Measurements from ENCODE around the gene CBX4. TPM values are rescaled to one million over a fixed set of nuclear protein-coding genes. Genes with fewer than 3 reads are reported as not detected.
A peak's percentile ranks its signal among the peaks of the same experiment; 100 is the strongest.

CBX4 gene
- total RNA-seq, 1 experiment from 2014 or later: 3.3 TPM

GRCh38 chr17:79801156-79802038 is 37.8 kb downstream of the CBX4 start:
- H3K36me3 Mint-ChIP-seq: no peaks in the 10 kb centered on the region
- ChIA-PET CTCF (interaction anchor here (0.7 to 9.2 kb wide), 12 partner anchors 7 to 164 kb away, joined by 3 to 119 read pairs (median 6); partner anchors contain the start of gene CBX4), POLR2A (interaction anchor here (0.5 to 1.8 kb wide), 4 partner anchors 9 to 55 kb away, joined by 3 to 5 read pairs (median 4); no protein-coding TSS in a partner anchor)
- peaks cover 57% of the 10 kb centered on the region for H3K4me1 Mint-ChIP-seq
- H3K4me3 Mint-ChIP-seq: peak overlapping the region; percentile 37; the same call in 1 of the 2 replicates
- H3K27me3 Mint-ChIP-seq (ENCODE audit: low read depth): peaks cover 94% of the 10 kb centered on the region
- ATAC-seq (no peak), DNase-seq (ENCODE audit: low spot score) (peak; percentile 36)
- no peaks in the 10 kb centered on the region for H3K9me3 Mint-ChIP-seq
- no peak for TF ChIP-seq FOXP1 (CRISPR knock-in tag; IDR thresholded peaks at IDR 0.05; ENCODE audit: borderline replicate concordance)
- TF ChIP-seq ETV6 (CRISPR knock-in tag; IDR thresholded peaks at IDR 0.05): no peak
- TF ChIP-seq ZNF219 (CRISPR knock-in tag; IDR thresholded peaks at IDR 0.05; ENCODE audit: borderline replicate concordance): no peak
- TF ChIP-seq FOXK1 (CRISPR knock-in tag; IDR thresholded peaks at IDR 0.05): no peak
- TF ChIP-seq ZSCAN18 (CRISPR knock-in tag; IDR thresholded peaks at IDR 0.05): no peak
- no peak for TF ChIP-seq NFE2L1 (CRISPR knock-in tag; IDR thresholded peaks at IDR 0.05)
- TF ChIP-seq MLX (CRISPR knock-in tag; IDR thresholded peaks at IDR 0.05): no peak
- no peak for TF ChIP-seq ZNF425 (CRISPR knock-in tag; conservative IDR thresholded peaks at IDR 0.05)
- TF ChIP-seq ZNF263 (CRISPR knock-in tag; IDR thresholded peaks at IDR 0.05; ENCODE audit: low read depth): no peak
- no peak for TF ChIP-seq ZNF512 (CRISPR knock-in tag; IDR thresholded peaks at IDR 0.05; ENCODE audit: borderline replicate concordance)
- TF ChIP-seq MYBL2 (CRISPR knock-in tag; IDR thresholded peaks at IDR 0.05): no peak
- TF ChIP-seq STAT6 (CRISPR knock-in tag; conservative IDR thresholded peaks at IDR 0.05; ENCODE audit: low read depth): no peak
- TF ChIP-seq USF2 (CRISPR knock-in tag; IDR thresholded peaks at IDR 0.05): no peak
- H3K27ac Mint-ChIP-seq: no peak overlapping the region

All from WTC11 (cell line).